Esophagus mucosa (tissue), 1 donor: ENCODE results near the gene SLC6A6. TPM values are rescaled to one million over a fixed set of nuclear protein-coding genes. Genes with fewer than 3 reads are reported as not detected.
A peak's percentile ranks its signal among the peaks of the same experiment; 100 is the strongest.
"Not testable (repeated sequence)": the region's sequence is repeated elsewhere in the genome, so short reads cannot be mapped to it uniquely, and the experiment has no call there.

Experiments
- ATAC-seq: fragments of 200-7000 bp; cut with Tn5 transposase; one replicate; pipeline ENCODE4 v1.9.1; 2020
- total RNA-seq: library from RNA; stranded (reverse); gene quantifications from one replicate; pipeline ENCODE4 v1.2.4, GENCODE V29; 2023
- donor health status: DM: yes; HTN: yes; CAD: no.

The SLC6A6 gene
- total RNA-seq, 1 donor from 2014 or later, result 11.0 TPM

- no peak for ATAC-seq
These were observed 608 bp upstream of the SLC6A6 start for GRCh38 chr3:14401692-14402303.

- no peak for ATAC-seq
These were observed 1.3 kb downstream of the SLC6A6 start for GRCh38 chr3:14403619-14404155.

- ATAC-seq, result no peak
These were observed 1.8 kb downstream of the SLC6A6 start for GRCh38 chr3:14404186-14404585.

- ATAC-seq, result no peak
These were observed 2.4 kb downstream of the SLC6A6 start for GRCh38 chr3:14404631-14405359.

DNA sequence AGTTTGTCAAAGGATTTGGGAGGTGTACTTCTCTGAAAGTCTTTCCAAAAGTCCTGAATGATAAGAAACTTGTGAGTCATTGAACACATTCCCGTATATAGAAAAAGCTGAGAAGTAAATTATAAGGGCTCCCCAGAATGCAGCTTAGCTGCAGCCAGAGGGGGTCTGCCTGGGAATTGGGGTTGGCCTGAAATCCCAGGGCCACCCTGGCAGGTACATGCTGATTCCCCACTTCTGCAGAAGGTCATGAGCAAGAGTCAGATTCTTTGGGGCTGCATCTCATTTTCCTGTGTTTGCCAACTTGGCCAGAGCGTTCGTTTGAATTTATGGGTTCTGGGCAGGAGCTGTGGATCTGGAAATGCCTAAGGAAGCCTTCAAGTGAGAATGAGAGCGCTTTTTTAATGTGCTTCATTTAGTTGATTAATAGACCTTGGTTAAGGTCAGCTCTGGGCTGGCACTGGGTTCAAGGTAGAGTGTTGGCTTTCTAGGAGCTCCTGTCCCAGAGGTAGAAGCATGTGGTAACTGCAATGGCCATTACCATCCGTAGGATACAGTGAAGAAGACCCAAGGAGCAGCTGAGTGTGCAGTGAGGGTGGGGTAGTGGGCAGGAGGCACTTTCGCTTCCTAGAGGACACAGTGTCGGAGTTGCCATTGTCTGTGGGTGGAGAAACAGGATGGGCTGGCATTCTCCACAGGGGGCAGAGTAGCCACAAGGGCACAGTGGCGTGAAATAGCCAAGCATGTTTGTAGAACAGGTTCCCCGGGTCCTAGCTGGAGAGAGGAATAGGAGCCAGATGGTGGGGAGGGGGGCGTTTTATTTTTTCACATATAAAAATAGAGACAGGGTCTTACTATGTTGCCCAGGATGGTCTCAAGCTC lies 3.2 kb downstream of the SLC6A6 start:
- no peak for ATAC-seq

DNA sequence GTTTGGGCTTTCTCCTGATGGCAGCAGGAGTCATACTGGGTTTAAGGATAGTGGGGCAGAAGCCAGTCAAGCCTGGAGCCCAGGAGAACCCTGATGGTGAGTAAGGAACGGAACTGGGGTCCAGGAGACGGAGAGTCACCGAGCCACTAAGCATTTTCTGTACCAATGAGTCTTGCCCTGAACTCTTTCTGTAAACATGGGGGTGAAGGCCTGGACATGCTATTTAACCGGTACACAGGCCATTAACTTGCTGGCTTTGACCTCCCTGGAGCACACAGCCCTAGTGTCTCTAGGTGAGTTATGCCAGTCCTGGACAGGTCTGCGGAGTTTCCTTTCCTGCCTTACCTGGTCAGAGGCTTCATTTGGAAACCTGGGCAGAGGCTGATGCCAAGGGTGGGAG lies 3.9 kb downstream of the SLC6A6 start:
- no peak for ATAC-seq

DNA sequence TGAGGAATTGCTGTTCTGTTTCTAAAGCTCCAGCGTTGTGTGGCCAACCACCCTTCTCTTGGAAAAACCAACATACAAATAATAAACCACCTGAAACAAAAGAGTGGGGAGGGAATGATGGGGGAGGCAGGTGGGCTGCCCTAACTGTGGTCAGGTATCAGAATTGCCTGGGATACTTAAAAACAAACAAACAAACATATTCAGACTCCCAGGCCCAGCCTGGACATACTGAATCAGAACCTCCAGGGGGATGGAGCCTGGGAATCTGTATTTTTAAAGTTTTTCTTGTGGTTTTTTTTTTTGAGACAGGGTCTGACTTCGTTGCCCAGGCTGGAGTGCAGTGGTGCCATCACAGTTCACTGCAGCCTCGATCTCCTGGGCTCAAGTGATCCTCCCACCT lies 4.4 kb downstream of the SLC6A6 start:
- ATAC-seq, result no peak

DNA sequence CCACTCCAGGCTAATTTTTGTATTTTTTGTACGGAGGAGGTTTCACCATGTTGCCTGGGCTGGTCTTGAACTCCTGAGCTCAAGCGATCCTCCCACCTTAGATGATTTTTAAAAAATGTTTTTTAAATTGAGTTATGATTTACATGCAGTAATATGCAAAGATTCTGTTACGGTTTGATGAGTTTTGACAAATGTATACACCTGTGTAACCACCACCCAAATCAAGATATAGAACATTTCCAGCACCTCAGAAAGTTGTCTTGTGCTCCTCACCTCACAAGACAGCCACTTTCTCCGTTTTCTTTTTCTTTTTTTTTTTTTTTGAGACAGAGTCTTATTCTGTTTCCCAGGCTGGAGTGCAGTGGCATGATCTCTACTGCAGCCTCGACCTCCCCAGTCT lies 4.8 kb downstream of the SLC6A6 start:
- no peak for ATAC-seq

DNA sequence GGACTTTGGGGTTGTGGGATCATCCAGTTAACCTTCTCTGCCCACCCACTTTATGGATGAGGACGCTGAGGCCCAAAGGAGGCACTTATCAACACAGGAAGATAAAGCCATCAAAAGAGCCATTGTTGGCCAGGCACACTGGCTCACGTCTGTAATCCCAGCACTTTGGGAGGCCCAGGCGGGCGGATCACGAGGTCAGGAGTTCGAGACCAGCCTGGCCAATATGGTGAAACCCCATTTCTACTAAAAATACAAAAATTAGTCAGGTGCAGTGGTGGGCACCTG lies 7.3 kb downstream of the SLC6A6 start:
- ATAC-seq, result not testable (repeated sequence)

GRCh38 chr3:14410106-14410502 lies 7.7 kb downstream of the SLC6A6 start:
- no peak for ATAC-seq

DNA sequence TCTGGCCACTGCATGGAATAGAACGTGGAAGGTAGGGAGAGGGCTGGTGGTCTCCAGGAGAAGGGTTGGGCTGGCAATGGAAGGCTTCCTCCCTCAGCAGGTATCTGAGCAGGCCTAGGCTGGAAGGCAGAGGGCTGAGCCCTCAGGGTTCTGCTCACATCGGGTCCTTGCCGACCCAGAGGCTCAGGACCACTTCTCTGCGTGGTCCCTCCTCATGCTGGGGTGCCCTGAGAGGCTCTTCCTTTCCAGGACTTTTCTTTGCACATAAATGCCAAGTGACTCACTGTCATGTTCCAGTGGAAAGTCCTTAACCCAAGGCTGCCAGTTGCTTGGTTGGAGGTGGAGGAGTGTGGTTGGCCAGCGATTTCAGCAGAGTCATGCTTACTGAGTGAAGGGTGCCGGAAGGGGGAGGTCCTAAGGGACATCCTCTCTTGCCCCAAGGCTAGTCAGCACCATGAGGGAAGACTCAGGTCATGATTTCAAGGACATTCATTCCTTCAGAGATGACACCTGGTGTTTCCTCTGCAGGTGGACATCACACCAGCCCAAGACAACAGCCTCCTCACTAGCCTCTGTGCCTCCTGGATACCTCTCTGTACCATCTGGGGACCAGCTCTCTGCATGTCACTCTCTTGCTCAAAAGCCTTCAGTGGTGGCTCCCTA lies 8.2 kb downstream of the SLC6A6 start:
- peak; percentile 37 for ATAC-seq

GRCh38 chr3:14411166-14411526 lies 8.7 kb downstream of the SLC6A6 start:
- ATAC-seq, result no peak

GRCh38 chr3:14411988-14412387 lies 9.6 kb downstream of the SLC6A6 start:
- no peak for ATAC-seq

GRCh38 chr3:14412831-14413380 lies 10.5 kb downstream of the SLC6A6 start:
- ATAC-seq, result no peak

- no peak for ATAC-seq
These were observed 11.1 kb downstream of the SLC6A6 start for GRCh38 chr3:14413381-14414071.

GRCh38 chr3:14414846-14415464 lies 12.5 kb downstream of the SLC6A6 start:
- ATAC-seq, result no peak

DNA sequence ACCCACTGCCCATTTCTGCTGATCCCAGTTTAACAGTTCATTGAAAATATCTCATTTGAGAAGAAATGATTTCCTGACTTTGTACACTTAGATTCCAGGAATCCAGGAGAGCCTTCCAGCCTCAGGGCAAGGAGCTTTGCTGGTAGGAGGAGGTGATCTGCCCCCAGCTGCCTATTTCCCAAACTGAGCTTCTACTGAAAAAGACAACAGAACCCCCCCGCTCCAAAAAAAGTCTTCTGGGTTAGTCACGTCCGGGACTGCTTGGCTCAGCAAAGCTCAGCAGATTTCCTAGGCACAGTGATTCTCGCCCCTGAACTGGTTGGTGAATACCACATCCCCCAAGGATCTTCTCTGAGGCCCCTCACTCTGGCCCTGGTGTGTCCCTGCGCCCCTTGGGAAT lies 13.1 kb downstream of the SLC6A6 start:
- no peak for ATAC-seq

DNA sequence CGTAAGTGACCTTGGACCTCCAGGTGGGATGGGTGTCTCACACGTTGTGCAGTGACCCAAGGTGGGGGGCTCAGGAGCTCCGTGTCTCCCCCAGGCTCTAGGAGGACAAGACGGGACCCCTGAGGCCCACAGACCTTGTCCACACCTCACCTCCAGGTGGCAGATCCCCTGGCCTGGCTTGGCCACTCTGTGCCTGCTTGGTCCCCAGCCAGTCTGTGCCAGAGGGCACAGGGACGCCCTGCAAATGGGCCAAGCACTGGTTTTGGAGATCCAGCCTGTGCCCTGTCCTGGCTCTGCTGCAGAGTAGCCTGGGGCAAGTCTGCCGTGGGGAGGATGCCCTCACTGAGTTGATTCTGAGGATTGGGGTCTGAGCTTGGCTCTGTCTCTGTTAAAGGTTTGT lies 14.0 kb downstream of the SLC6A6 start:
- ATAC-seq, result no peak

DNA sequence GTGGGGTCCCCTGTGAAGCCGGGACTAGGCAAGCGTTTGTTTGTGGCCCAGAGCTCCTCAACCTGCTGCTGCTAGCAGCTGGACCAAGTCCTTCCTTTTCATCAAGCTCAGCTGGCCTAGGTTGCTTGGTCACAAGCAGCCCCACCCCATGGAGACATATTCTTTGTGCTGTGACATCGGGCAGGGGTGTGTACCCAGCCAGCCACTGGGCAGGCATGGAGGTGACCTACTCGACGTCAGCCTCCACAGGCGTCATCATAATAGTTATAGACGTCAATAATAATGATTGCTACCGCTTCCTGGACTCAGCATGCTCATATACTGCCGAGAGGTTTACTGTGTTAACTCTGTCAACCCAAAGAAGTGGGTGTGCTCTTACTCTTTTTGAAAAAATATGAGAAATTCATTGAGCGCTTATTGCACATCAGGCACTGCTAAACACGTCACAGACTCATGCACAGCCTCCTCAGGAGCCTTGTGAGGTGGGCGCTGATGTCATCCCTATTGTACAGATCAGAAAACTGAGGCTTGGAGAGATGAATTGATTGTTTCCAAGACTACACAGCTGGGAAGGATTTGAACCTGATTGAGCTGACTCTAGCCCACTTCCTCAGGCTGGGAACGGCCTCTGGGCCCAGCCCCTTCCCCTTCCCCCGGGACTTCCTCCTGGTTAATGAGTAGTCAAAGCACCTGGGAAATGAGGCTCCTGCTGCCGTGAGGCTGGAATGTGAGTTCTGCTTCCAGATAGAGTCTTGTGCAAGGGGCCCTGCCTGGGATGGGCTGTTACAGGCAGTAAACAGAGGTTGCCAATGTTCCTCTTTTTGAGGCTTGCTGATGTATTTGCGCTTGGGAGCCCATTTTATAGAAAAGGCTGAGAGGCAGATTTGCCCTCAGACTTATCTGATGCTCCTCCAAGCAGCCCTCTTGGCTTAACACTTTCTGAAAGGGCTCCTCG lies 16.2 kb downstream of the SLC6A6 start:
- ATAC-seq, result no peak
